SK-MEL-5 (cell line): Measurements from ENCODE around the gene SYTL2. TPM values are rescaled to one million over a fixed set of nuclear protein-coding genes. Genes with fewer than 3 reads are reported as not detected.
A peak's percentile ranks its signal among the peaks of the same experiment; 100 is the strongest.
"Not testable (repeated sequence)": the region's sequence is repeated elsewhere in the genome, so short reads cannot be mapped to it uniquely, and the experiment has no call there.

ENCODE experiments used
- DNase-seq: peaks from one replicate; pipeline ENCODE4 v3.0.0-alpha.2; 2016; ENCODE audit warnings: low read depth, low spot score
- in situ Hi-C: cut with HindIII; loops from 2 replicates; pipeline ENCODE4 v1.10.0; 2016; ENCODE audit warnings: low sequenced_read_pairs, high pct_unique_total_duplicates, low pct_unique_long_range_greater_than_20kb
- total RNA-seq: library from RNA; depleted of rRNA; stranded (reverse); fragments of >200 nt; shearing (Covaris generic); gene quantifications from 2 replicates; pipeline ENCODE4 v1.2.3, GENCODE V29; 2014; rRNA removed

The SYTL2 gene
- total RNA-seq, 1 experiment from 2014 or later = 47.5 TPM

GRCh38 chr11:85661972-85662664, 148.8 kb downstream of the SYTL2 start:
- DNase-seq = no peak
- in situ Hi-C loops = no loop called here

GRCh38 chr11:85658180-85658579, 152.8 kb downstream of the SYTL2 start:
- in situ Hi-C loops = no loop called here
- DNase-seq = no peak

- in situ Hi-C loops = no loop called here
- DNase-seq = no peak
Measured at GRCh38 chr11:85656777-85657176, 154.2 kb downstream of the SYTL2 start.

- DNase-seq, in situ Hi-C loops: not testable (repeated sequence)
Measured at GRCh38 chr11:85654343-85654742, 156.6 kb downstream of the SYTL2 start.

- DNase-seq = no peak
- in situ Hi-C loops = no loop called here
Measured at GRCh38 chr11:85652786-85653447, 158.0 kb downstream of the SYTL2 start.

- in situ Hi-C loops = no loop called here
- no peak for DNase-seq
Measured at GRCh38 chr11:85651118-85651517, 159.8 kb downstream of the SYTL2 start.

GRCh38 chr11:85647604-85648299, 163.2 kb downstream of the SYTL2 start, which contains the start of gene TMEM126A:
Gene TMEM126A (plus strand): TSS chr11:85647967. CDS start chr11:85650256, 2,289 bp downstream.
- DNase-seq = peak; percentile 80
- in situ Hi-C loops = no loop called here

GRCh38 chr11:85647078-85647477, 163.9 kb downstream of the SYTL2 start:
- in situ Hi-C loops = no loop called here
- no peak for DNase-seq

Other genes starting within 250 kb of the SYTL2 start
- not detected in 2 replicates for gene DLG2, start 183.8 kb downstream of the SYTL2 start, total RNA-seq
- 83.7 and 86.2 TPM in 2 replicates for gene TMEM126B, start 182.5 kb downstream of the SYTL2 start, total RNA-seq
- 50.4 and 53.2 TPM in 2 replicates for gene TMEM126A, start 163.2 kb downstream of the SYTL2 start, total RNA-seq
- 26.8 and 28.3 TPM in 2 replicates for gene CREBZF, start 146.0 kb downstream of the SYTL2 start, total RNA-seq
- 1.2 and 1.4 TPM in 2 replicates for gene CCDC89, start 124.9 kb downstream of the SYTL2 start, total RNA-seq
- gene CCDC83, start 44.2 kb upstream of the SYTL2 start, total RNA-seq = not detected in 2 replicates